Endothelial cell (in vitro differentiated cells): ENCODE measurements around the gene HEPN1. TPM values are rescaled to one million over a fixed set of nuclear protein-coding genes. Genes with fewer than 3 reads are reported as not detected.
A peak's percentile ranks its signal among the peaks of the same experiment; 100 is the strongest.

Experiments
- DNase-seq: peaks from one replicate; pipeline ENCODE4 v3.0.0; 2021; ENCODE audit warnings: low spot score
- H3K27ac Mint-ChIP-seq: one replicate; pipeline ENCODE4 v1.8.0; 2021; ENCODE audit warnings: mixed read lengths, inconsistent platforms; ENCODE audit not compliant: unreplicated experiment
- H3K27me3 Mint-ChIP-seq: one replicate; pipeline ENCODE4 v1.8.0; 2021; ENCODE audit warnings: mild to moderate bottlenecking, moderate library complexity, mixed read lengths, inconsistent platforms; ENCODE audit not compliant: unreplicated experiment
- H3K36me3 Mint-ChIP-seq: one replicate; pipeline ENCODE4 v1.8.0; 2021; ENCODE audit warnings: mild to moderate bottlenecking, low read depth, mixed read lengths, inconsistent platforms; ENCODE audit not compliant: unreplicated experiment
- H3K4me1 Mint-ChIP-seq: one replicate; pipeline ENCODE4 v1.8.0; 2021; ENCODE audit warnings: mild to moderate bottlenecking, mixed read lengths, inconsistent platforms; ENCODE audit not compliant: unreplicated experiment
- H3K4me3 Mint-ChIP-seq: one replicate; pipeline ENCODE4 v1.8.0; 2021; ENCODE audit warnings: mild to moderate bottlenecking, mixed read lengths, inconsistent platforms; ENCODE audit not compliant: unreplicated experiment
- H3K9me3 Mint-ChIP-seq: one replicate; pipeline ENCODE4 v1.8.0; 2021; ENCODE audit warnings: mixed read lengths, inconsistent platforms; ENCODE audit not compliant: unreplicated experiment
- total RNA-seq: library from RNA; stranded (reverse); fragmentation: NEBNext Ultra II Directional; extraction: Animal tissue kit (Norgen Biotek cat#: 25700); gene quantifications from one replicate; pipeline ENCODE4 v1.2.1, GENCODE V29; 2021; ENCODE audit not compliant: unreplicated experiment
- TF ChIP-seq, protein P1 (sequence below): fragments of 200-600 bp; sonication (generic); IDR thresholded peaks from one replicate; pipeline ENCODE4 v1.5.0; 2021; ENCODE audit warnings: antibody characterized with exemption; ENCODE audit not compliant: unreplicated experiment

Gene HEPN1
- total RNA-seq, 1 donor from 2014 or later = not detected

DNA sequence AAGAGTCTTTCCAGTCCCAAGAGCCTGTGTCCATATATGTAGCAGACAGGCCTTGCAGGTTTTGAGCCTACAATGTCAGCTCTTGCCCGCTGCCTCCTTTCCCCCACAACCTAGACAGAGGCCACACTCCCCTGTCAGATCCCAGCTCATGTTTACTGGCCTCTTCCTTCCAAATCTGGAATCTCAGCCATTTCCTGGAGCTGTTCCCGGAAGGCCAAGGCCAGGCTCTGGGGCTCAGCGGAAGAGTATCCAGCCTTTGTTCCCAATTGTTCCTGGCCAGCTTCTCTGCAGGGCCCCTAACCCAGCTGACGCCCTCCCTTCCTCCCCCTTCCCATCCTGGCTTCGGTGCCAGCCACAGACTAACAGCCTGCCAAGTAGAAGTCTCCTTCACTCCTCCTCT lies 20.3 kb upstream of the HEPN1 start:
- Mint-ChIP-seq H3K27ac (peak overlapping the region; percentile 98), H3K4me3 (peak overlapping the region; percentile 35), H3K4me1 (peaks cover 60% of the 10 kb centered on the region), H3K9me3 (peaks cover 6% of the 10 kb centered on the region), H3K27me3 (peaks cover 12% of the 10 kb centered on the region), H3K36me3 (peaks cover 11% of the 10 kb centered on the region)
- TF ChIP-seq, protein P1, sequence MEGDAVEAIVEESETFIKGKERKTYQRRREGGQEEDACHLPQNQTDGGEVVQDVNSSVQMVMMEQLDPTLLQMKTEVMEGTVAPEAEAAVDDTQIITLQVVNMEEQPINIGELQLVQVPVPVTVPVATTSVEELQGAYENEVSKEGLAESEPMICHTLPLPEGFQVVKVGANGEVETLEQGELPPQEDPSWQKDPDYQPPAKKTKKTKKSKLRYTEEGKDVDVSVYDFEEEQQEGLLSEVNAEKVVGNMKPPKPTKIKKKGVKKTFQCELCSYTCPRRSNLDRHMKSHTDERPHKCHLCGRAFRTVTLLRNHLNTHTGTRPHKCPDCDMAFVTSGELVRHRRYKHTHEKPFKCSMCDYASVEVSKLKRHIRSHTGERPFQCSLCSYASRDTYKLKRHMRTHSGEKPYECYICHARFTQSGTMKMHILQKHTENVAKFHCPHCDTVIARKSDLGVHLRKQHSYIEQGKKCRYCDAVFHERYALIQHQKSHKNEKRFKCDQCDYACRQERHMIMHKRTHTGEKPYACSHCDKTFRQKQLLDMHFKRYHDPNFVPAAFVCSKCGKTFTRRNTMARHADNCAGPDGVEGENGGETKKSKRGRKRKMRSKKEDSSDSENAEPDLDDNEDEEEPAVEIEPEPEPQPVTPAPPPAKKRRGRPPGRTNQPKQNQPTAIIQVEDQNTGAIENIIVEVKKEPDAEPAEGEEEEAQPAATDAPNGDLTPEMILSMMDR = no peak
- peak; percentile 67 for DNase-seq

DNA sequence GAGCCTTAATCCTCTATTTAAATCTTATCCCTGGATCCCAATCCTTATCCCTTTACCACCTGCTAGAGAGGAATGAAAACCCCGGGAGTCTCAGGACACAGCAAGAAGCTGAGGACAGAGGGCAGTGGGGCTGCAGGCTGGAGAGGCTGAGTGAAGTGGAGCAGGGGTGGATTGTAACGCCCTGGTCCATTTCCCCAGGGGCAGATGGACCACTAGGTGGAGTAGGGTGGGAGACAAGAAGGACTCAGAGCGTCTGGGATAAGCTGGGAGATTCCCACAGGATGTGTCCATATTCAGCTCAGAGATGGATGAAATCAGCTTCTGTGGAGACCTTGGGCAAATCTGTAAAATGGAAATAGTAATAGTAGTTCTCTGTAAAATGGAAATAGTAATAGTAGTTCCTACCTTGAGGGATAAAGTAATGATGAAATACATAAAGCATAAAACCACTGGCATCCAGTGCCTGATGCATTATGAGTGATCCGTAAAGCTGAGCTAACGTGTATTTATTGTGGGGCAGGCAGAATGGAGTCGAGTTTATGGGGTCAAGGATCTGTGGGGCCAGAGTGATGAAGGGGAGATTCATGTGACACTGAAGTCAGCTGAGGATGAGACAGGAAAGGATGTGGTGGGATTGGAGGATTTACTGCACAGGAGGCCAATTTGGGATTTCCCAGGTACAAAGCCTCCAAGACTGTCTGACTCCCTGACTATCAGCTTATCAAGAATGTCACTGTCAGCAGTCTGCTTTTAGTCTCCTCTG lies 19.5 kb upstream of the HEPN1 start:
- no peak for DNase-seq
- peak overlapping the region; percentile 98 for H3K27ac Mint-ChIP-seq
- H3K4me1 Mint-ChIP-seq = peaks cover 60% of the 10 kb centered on the region
- peaks cover 9% of the 10 kb centered on the region for H3K36me3 Mint-ChIP-seq
- H3K4me3 Mint-ChIP-seq = no peak overlapping the region
- peaks cover 12% of the 10 kb centered on the region for H3K27me3 Mint-ChIP-seq
- TF ChIP-seq, protein P1 = no peak
- peaks cover 6% of the 10 kb centered on the region for H3K9me3 Mint-ChIP-seq

DNA sequence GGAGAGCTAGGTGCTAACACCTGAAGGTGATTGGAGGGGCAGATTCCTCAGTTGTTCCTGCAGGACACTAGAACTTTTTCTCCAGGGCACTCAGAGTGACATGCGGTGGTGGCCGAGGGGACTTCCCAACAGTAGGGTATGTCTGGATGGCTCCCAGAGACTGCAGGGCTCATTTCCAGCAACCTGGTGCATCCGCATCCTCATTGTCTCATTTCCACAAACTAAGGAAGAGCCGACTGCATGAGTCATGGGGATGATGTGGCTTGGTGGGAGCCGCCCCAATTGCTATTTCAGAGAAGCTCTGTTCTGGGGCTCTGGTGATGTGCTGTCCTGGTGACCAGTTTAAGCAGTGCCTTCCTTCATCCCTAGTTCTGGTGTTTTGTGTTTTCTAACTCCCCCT lies 18.6 kb upstream of the HEPN1 start:
- Mint-ChIP-seq H3K9me3 (peaks cover 6% of the 10 kb centered on the region), H3K4me1 (peaks cover 56% of the 10 kb centered on the region), H3K27me3 (peaks cover 12% of the 10 kb centered on the region), H3K36me3 (peaks cover 4% of the 10 kb centered on the region), H3K4me3 (no peak overlapping the region), H3K27ac (peak overlapping the region; percentile 77)
- DNase-seq = no peak
- TF ChIP-seq, protein P1 = no peak

DNA sequence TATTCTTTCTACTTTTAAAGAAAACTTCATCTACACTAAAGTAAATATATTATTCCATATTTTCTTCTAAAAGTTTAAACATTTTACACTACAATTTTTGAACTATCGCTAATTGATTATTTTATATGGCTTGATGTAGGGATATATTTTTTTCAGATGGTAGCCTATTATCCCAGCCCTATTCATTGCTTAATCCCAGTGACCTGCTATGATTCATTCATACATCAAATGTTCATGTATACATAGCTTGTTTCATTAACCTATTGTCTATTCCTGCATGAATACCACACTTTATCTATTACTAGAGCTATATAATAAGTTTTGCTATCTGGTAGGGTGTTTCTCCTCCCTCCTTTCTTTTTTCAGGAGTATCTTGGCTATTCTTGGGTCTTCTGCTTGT lies 16.4 kb upstream of the HEPN1 start:
- TF ChIP-seq, protein P1 = no peak
- H3K27me3 Mint-ChIP-seq = peaks cover 7% of the 10 kb centered on the region
- H3K36me3 Mint-ChIP-seq = no peaks in the 10 kb centered on the region
- DNase-seq = no peak
- H3K4me3 Mint-ChIP-seq = no peak overlapping the region
- peaks cover 6% of the 10 kb centered on the region for H3K9me3 Mint-ChIP-seq
- H3K4me1 Mint-ChIP-seq = peaks cover 39% of the 10 kb centered on the region
- no peak overlapping the region for H3K27ac Mint-ChIP-seq

DNA sequence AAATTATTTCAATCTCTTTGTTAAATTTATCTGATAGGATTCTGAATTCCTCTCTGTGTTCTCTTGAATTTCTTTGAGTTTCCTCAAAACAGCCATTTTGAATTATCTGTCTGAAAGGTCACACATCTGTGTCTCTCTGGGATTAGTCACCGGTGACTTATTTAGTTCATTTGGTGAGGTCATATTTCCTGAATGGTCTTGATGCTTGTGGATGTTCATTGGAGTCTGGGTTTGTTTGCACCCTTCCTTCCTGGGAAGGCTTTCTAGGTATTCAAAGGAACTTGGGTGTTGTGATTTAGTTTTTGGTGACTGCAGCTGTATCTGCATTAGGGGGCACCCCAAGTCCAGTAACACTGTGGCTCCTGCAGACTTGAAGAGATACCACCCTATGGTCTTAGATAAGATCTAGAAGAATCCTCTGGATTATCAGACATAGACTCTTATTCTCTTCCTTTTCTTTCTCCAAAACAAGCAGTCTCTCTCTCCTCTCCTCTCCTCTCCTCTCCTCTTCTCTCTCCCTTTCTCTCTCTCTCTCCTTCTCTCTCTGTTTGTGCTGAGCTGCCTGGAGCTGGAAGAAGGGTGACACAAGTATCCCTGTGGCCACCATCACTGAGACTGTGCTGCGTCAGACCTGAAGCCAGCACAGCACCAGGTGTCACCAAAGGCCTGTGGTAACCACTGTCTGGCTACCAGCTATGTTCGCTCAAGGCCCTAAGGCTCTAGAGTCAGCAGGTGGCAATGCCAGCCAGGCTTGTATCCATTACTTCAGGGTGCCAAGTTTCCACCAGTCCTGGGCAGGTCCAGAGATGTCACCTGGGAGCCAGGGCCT lies 3.3 kb upstream of the HEPN1 start:
- no peak overlapping the region for H3K27ac Mint-ChIP-seq
- TF ChIP-seq, protein P1 = no peak
- H3K36me3 Mint-ChIP-seq = no peaks in the 10 kb centered on the region
- no peak for DNase-seq
- no peaks in the 10 kb centered on the region for H3K9me3 Mint-ChIP-seq
- H3K27me3 Mint-ChIP-seq = peaks cover 13% of the 10 kb centered on the region
- peaks cover 7% of the 10 kb centered on the region for H3K4me1 Mint-ChIP-seq
- no peak overlapping the region for H3K4me3 Mint-ChIP-seq
